GM23248 (cell line): Measurements from ENCODE around the gene CNRIP1. TPM values are rescaled to one million over a fixed set of nuclear protein-coding genes. Genes with fewer than 3 reads are reported as not detected.
"Not testable (repeated sequence)": the region's sequence is repeated elsewhere in the genome, so short reads cannot be mapped to it uniquely, and the experiment has no call there.

Source experiments
- DNase-seq: peaks from one replicate; pipeline ENCODE4 v3.0.0-alpha.2; 2015
- H2AFZ ChIP-seq: fragments of 200-600 bp; sonication (generic); 2 replicates; pipeline ENCODE4 v1.6.1; 2016; ENCODE audit warnings: antibody characterized with exemption
- H3F3A ChIP-seq: fragments of 200-600 bp; sonication (generic); 2 replicates; pipeline ENCODE4 v1.6.1; 2016; ENCODE audit warnings: mild to moderate bottlenecking, antibody characterized with exemption, mixed run types; ENCODE audit not compliant: insufficient read depth
- H3K27ac ChIP-seq: fragments of 200-600 bp; sonication (generic); 2 replicates; pipeline ENCODE4 v1.5.1; 2016; ENCODE audit warnings: mild to moderate bottlenecking
- H3K27me3 ChIP-seq: fragments of 200-600 bp; sonication (generic); replicated peaks from 2 replicates; pipeline ENCODE4 v1.6.1; 2016; ENCODE audit warnings: mild to moderate bottlenecking; ENCODE audit not compliant: insufficient read depth
- H3K36me3 ChIP-seq: fragments of 200-600 bp; sonication (generic); 2 replicates; pipeline ENCODE4 v1.6.1; 2016; ENCODE audit warnings: low read depth, mild to moderate bottlenecking
- H3K4me1 ChIP-seq: fragments of 200-600 bp; sonication (generic); 2 replicates; pipeline ENCODE4 v1.6.1; 2016; ENCODE audit warnings: mild to moderate bottlenecking; ENCODE audit not compliant: insufficient read depth
- H3K4me2 ChIP-seq: fragments of 200-600 bp; sonication (generic); one replicate; pipeline ENCODE4 v1.6.1; 2016; ENCODE audit warnings: mild to moderate bottlenecking; ENCODE audit not compliant: unreplicated experiment
- H3K4me3 ChIP-seq: fragments of 200-600 bp; sonication (generic); 2 replicates; pipeline ENCODE4 v1.5.1; 2016; ENCODE audit warnings: mild to moderate bottlenecking
- H3K79me2 ChIP-seq: fragments of 200-600 bp; sonication (generic); 2 replicates; pipeline ENCODE4 v1.6.1; 2016; ENCODE audit warnings: mild to moderate bottlenecking; ENCODE audit not compliant: insufficient read depth
- H3K9ac ChIP-seq: fragments of 200-600 bp; sonication (generic); 2 replicates; pipeline ENCODE4 v1.6.1; 2016; ENCODE audit warnings: mild to moderate bottlenecking
- H3K9me2 ChIP-seq: fragments of 200-600 bp; sonication (generic); 2 replicates; pipeline ENCODE4 v1.6.1; 2016; ENCODE audit warnings: mixed run types, mild to moderate bottlenecking, moderate library complexity; ENCODE audit not compliant: insufficient read depth
- H3K9me3 ChIP-seq: fragments of 200-600 bp; sonication (generic); one replicate; pipeline ENCODE4 v1.6.1; 2017; ENCODE audit warnings: low read depth
- H4K20me1 ChIP-seq: fragments of 200-600 bp; sonication (generic); 2 replicates; pipeline ENCODE4 v1.6.0; 2016; ENCODE audit not compliant: insufficient read depth
- EZH2 ChIP-seq: fragments of 200-600 bp; sonication (generic); IDR thresholded peaks from 2 replicates; pipeline ENCODE4 v1.6.1; 2018; ENCODE audit warnings: antibody characterized with exemption, mild to moderate bottlenecking; ENCODE audit not compliant: insufficient read depth, poor library complexity, severe bottlenecking
- EZH2phosphoT487 ChIP-seq: fragments of 200-600 bp; sonication (generic); IDR thresholded peaks from 2 replicates; pipeline ENCODE4 v1.6.1; 2018; ENCODE audit warnings: antibody characterized with exemption, moderate library complexity, mild to moderate bottlenecking, low read depth; ENCODE audit not compliant: insufficient read depth
- WGBS, 2 experiments: methylation state at CpG; one replicate each; pipeline ENCODE4 v1.1.6; 2015 to 2017; ENCODE audit warnings: low lambda C conversion rate in 2 of 2, low coverage in 1 of 2; ENCODE audit errors: missing lambda C conversion rate in 2 of 2; 5-methylcytosine and 5-hydroxymethylcytosine counted together
- in situ Hi-C: fragments of 300-500 bp; cut with MboI; formaldehyde crosslinking; loops from 2 replicates; pipeline ENCODE4 v1.15.0; 2020
- polyA plus RNA-seq: library from polyadenylated mRNA; unstranded; fragments of >200 nt; fragmentation: Nextera tagmentation; extraction: Ambion mirVana; gene quantifications from 2 replicates; pipeline ENCODE4 v1.2.1, GENCODE V29; 2016
- total RNA-seq: library from RNA; depleted of rRNA; stranded (reverse); fragments of >200 nt; shearing (Covaris generic); gene quantifications from 2 replicates; pipeline ENCODE4 v1.2.3, GENCODE V29; 2014

CNRIP1 gene
- total and polyA plus RNA-seq, 2 experiments from 2014 or later, result 37.7 to 41.5 TPM

DNA sequence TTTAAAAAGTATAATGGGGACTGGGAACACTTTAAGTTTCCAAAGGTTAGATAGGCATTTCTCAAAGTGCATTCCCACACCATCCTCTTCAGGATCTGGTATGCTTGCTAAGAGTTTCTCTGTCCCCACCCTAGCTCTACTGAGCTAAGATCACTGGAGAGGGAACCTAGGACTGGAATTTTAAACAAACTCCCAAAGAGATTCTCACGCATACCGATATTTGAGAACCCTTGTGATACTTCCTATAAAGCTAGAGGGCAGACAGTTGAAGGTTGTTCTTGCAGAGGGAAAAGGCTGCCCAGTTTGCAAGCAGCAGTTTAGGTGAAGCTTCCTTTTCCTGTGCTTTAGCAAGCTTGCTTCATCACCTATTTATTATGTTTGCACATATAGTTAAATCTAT lies 3.6 kb downstream of the CNRIP1 start:
- H3K36me3 ChIP-seq, result 0 out of 2 replicates have a peak, but pooled peaks cover 15% of the 10 kb centered on the region
- H3K4me3 ChIP-seq, result no peak overlapping the region
- H3K9me3 ChIP-seq, result no peaks in the 10 kb centered on the region
- 97 to 100% methylated on average over 2 of the region's 2 CpGs for WGBS, 2 experiments
- no peak overlapping the region for H3K4me2 ChIP-seq
- H3K27ac ChIP-seq, result no peak overlapping the region
- H3K4me1 ChIP-seq, result peaks cover 3% of the 10 kb centered on the region; the same call in 1 of the 2 replicates
- H4K20me1 ChIP-seq, result no peaks in the 10 kb centered on the region
- no peaks in the 10 kb centered on the region for H3K27me3 ChIP-seq
- no peak overlapping the region for H2AFZ ChIP-seq
- no peak overlapping the region for H3K9ac ChIP-seq
- no peak for DNase-seq
- in situ Hi-C loops, result no loop called here
- H3K9me2 ChIP-seq, result no peaks in the 10 kb centered on the region
- H3F3A ChIP-seq, result no peaks in the 10 kb centered on the region; the same call in 1 of the 2 replicates
- TF ChIP-seq EZH2phosphoT487 (no peak), EZH2 (no peak)
- H3K79me2 ChIP-seq, result peaks cover 62% of the 10 kb centered on the region

DNA sequence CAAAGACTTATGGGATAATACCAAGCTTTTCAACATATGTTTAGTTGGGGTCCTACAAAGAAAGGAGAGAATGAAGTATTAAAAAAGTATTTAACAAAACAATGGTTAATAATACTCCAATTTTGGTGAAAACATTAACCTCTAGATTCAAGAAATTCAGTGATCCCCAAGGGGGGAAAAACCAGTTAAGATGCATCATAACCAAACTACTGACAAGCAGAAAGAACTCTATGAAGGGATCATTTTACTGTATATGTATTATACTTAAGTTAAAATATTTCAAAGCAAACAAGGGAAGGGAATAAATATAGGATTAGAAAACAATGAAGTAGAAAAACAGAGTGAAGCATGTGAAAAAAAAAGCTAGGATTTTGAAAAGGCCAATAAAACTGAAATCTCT lies 8.7 kb downstream of the CNRIP1 start:
- no peak overlapping the region for H3K9ac ChIP-seq
- H2AFZ ChIP-seq, result peak overlapping the region; percentile 2; the same call in 1 of the 2 replicates
- H3K4me3 ChIP-seq, result no peak overlapping the region
- no peak for DNase-seq
- H3K4me1 ChIP-seq, result peaks cover 3% of the 10 kb centered on the region; the same call in 1 of the 2 replicates
- H3K27ac ChIP-seq, result no peak overlapping the region
- H3K79me2 ChIP-seq, result peaks cover 27% of the 10 kb centered on the region
- H3K9me3 ChIP-seq, result no peaks in the 10 kb centered on the region
- no peak overlapping the region for H3K4me2 ChIP-seq
- no peaks in the 10 kb centered on the region for H4K20me1 ChIP-seq
- no peaks in the 10 kb centered on the region for H3K9me2 ChIP-seq
- H3K27me3 ChIP-seq, result no peaks in the 10 kb centered on the region
- TF ChIP-seq EZH2 (no peak), EZH2phosphoT487 (no peak)
- in situ Hi-C loops, result no loop called here
- H3K36me3 ChIP-seq, result peaks cover 12% of the 10 kb centered on the region; the same call in 1 of the 2 replicates
- H3F3A ChIP-seq, result no peaks in the 10 kb centered on the region

DNA sequence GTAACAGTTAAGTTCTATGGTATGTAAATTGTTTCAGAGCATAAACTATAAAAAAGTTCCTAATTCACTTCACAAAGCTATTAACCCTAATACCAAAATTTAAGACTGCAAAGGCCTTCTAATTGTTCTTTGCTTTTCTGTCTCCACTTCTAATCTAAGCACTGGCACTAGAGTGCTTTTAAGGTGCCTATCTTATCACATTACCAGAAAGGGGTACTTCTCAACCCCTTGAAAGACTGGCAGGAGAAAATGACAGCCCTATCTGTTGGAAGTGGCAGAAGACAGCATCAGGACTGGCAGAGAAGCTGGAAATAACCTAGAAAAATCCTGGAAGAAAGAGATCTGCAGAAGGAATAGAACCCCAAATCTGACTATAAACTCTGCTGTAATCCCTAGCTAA lies 10.3 kb downstream of the CNRIP1 start:
- TF ChIP-seq EZH2phosphoT487 (no peak), EZH2 (no peak)
- no peak overlapping the region for H3K9ac ChIP-seq
- in situ Hi-C loops, result no loop called here
- H3K79me2 ChIP-seq, result peaks cover 13% of the 10 kb centered on the region
- no peaks in the 10 kb centered on the region for H3K9me2 ChIP-seq
- H3K27ac ChIP-seq, result no peak overlapping the region
- no peaks in the 10 kb centered on the region for H4K20me1 ChIP-seq
- no peaks in the 10 kb centered on the region for H3K9me3 ChIP-seq
- no peaks in the 10 kb centered on the region for H3K27me3 ChIP-seq
- H2AFZ ChIP-seq, result no peak overlapping the region
- no peak for DNase-seq
- no peaks in the 10 kb centered on the region for H3F3A ChIP-seq
- H3K36me3 ChIP-seq, result peaks cover 5% of the 10 kb centered on the region; the same call in 1 of the 2 replicates
- no peak overlapping the region for H3K4me2 ChIP-seq
- H3K4me3 ChIP-seq, result no peak overlapping the region
- H3K4me1 ChIP-seq, result peaks cover 3% of the 10 kb centered on the region; the same call in 1 of the 2 replicates

DNA sequence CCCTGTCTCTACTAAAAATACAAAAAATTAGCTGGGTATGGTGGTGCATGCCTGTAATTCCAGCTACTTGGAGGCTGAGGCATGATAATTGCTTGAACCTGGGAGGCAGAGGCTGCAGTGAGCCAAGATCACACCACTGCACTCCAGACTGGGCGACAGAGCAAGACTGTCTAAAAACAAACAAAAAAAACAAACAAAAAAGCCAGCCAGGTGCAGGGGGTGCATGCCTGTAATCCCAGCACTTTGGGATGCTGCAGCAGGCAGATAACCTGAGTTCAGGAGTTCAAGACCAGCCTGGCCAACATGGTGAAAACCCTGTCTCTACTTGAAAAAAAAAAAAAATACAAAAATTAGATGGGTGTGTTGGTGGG lies 15.9 kb downstream of the CNRIP1 start:
- H4K20me1 ChIP-seq, H3K9me3 ChIP-seq, H3K4me1 ChIP-seq, H3K79me2 ChIP-seq, H3K27me3 ChIP-seq, H3F3A ChIP-seq, H3K9me2 ChIP-seq, H3K4me3 ChIP-seq, H3K27ac ChIP-seq, in situ Hi-C loops, DNase-seq, H3K4me2 ChIP-seq, H3K9ac ChIP-seq, H2AFZ ChIP-seq, H3K36me3 ChIP-seq: not testable (repeated sequence)
- WGBS, 2 experiments, result 83 to 91% methylated on average over 1 of the region's 1 CpG
